Fibroblast of the aortic adventitia (primary cell): ENCODE results near the gene ADRA2C. TPM values are rescaled to one million over a fixed set of nuclear protein-coding genes. Genes with fewer than 3 reads are reported as not detected.

Experiments
- DNase-seq: peaks from one replicate; pipeline ENCODE4 v3.0.0-alpha.2; 2010; ENCODE audit warnings: low read depth
- H3K4me3 ChIP-seq: 2 replicates; pipeline ENCODE4 v1.5.1; 2011; ENCODE audit warnings: low read depth, mild to moderate bottlenecking, control low read depth, low read length, moderate library complexity
- total RNA-seq: library from RNA; depleted of rRNA; stranded (reverse); fragments of >200 nt; gene quantifications from 2 replicates; pipeline ENCODE4 v1.2.3, GENCODE V29; 2012; ENCODE audit warnings: low replicate concordance
- TF ChIP-seq, protein P1 (sequence below): IDR thresholded peaks from 2 replicates; pipeline ENCODE4 v1.5.1; 2011; ENCODE audit warnings: mild to moderate bottlenecking, low read length, control low read depth, inconsistent platforms; ENCODE audit not compliant: insufficient read depth

The ADRA2C gene
- total RNA-seq, 1 donor = not detected

DNA sequence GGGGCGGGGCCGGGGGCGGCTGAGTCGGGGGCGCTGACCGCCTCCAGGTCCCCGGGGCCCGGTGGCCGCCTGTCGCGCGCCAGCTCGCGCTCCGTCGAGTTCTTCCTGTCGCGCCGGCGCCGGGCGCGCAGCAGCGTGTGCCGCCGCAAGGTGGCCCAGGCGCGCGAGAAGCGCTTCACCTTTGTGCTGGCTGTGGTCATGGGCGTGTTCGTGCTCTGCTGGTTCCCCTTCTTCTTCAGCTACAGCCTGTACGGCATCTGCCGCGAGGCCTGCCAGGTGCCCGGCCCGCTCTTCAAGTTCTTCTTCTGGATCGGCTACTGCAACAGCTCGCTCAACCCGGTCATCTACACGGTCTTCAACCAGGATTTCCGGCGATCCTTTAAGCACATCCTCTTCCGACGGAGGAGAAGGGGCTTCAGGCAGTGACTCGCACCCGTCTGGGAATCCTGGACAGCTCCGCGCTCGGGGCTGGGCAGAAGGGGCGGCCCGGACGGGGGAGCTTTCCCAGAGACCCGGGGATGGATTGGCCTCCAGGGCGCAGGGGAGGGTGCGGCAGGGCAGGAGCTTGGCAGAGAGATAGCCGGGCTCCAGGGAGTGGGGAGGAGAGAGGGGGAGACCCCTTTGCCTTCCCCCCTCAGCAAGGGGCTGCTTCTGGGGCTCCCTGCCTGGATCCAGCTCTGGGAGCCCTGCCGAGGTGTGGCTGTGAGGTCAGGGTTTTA lies 1.5 kb downstream of the ADRA2C start:
- TF ChIP-seq, protein P1, sequence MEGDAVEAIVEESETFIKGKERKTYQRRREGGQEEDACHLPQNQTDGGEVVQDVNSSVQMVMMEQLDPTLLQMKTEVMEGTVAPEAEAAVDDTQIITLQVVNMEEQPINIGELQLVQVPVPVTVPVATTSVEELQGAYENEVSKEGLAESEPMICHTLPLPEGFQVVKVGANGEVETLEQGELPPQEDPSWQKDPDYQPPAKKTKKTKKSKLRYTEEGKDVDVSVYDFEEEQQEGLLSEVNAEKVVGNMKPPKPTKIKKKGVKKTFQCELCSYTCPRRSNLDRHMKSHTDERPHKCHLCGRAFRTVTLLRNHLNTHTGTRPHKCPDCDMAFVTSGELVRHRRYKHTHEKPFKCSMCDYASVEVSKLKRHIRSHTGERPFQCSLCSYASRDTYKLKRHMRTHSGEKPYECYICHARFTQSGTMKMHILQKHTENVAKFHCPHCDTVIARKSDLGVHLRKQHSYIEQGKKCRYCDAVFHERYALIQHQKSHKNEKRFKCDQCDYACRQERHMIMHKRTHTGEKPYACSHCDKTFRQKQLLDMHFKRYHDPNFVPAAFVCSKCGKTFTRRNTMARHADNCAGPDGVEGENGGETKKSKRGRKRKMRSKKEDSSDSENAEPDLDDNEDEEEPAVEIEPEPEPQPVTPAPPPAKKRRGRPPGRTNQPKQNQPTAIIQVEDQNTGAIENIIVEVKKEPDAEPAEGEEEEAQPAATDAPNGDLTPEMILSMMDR = no peak
- no peak overlapping the region for H3K4me3 ChIP-seq
- peak; percentile 4 for DNase-seq

DNA sequence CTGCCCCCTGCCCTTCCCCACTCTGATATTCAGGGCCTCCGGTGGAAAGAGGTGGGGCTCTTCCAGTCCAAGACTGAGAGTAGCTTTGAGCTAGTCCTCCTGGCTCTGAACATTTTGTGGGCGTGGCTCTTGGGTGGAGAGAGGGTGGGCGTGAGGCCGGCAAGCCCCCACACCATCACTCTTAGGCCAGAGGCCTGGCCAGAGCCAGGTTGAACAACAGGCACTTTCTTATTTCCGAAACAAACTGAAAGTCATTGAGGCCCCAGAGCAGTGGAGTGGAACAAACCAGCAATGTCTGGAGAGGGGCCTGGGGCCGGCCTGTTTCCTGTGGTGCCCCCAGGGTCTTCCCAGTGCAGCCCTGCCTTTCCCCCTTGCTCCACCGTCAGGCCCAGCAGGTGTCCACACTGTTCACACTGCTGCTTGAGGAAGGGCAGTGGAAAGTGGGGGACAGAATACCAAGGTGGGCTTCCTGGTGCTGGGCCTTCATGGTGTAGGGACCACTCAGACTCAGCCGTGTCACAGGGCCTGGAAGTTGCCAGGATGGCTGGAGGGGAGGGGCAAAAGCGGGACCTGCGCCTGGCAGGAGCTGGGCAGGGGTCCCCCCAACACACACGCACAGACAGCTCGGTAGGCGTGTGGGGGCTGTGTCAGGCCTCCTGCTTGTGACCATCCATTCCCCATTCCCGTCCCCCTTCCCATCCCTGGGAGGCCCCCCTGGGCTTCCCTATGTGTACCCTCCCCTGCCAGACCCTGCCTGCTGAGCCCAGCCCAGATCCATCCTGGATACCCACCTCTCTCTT lies 2.9 kb downstream of the ADRA2C start:
- no peak for DNase-seq
- TF ChIP-seq, protein P1 = no peak
- no peak overlapping the region for H3K4me3 ChIP-seq

GRCh38 chr4:3769642-3770184 lies 3.5 kb downstream of the ADRA2C start:
- DNase-seq = no peak
- TF ChIP-seq, protein P1 = no peak
- no peak overlapping the region for H3K4me3 ChIP-seq

DNA sequence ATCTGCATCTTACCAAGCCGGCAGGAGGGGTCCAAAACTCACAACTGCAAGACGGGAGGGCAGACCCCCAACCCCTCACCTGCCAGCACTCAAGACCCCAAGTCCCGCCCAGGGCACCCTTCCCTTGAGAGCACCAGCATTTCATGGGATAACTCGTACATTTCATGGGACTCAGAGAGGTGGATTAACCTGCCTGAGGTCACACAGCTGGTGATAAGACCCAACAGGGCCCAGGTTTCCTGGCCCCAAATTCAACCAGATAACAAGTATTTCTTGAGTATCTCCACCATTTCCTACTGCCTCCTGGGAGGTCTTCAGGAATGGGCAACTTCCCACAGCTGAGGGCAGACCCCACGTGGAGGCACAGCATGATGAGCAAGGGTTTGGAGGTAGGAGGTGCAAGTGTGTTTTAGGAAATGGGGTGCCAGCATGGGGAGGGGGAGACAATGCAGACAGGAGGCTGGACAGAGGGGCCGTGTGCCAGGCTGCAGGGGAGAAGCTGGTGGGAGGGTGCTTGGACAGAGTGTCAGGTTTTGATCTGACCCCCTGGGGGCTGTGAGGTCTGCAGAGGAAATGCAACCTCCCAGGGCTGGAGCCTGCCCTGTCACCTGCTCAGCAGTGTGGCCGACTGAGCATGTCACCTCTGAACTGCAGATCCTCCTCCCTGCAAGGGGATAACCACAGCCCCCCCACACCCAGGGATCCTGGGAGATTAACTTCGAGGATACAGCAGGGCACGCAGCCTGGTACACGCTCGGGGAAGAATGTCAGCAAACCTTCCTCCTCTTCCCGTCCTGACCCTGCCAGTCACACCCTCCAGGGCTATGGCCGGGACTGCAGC lies 4.4 kb downstream of the ADRA2C start:
- H3K4me3 ChIP-seq = no peak overlapping the region
- no peak for DNase-seq

DNA sequence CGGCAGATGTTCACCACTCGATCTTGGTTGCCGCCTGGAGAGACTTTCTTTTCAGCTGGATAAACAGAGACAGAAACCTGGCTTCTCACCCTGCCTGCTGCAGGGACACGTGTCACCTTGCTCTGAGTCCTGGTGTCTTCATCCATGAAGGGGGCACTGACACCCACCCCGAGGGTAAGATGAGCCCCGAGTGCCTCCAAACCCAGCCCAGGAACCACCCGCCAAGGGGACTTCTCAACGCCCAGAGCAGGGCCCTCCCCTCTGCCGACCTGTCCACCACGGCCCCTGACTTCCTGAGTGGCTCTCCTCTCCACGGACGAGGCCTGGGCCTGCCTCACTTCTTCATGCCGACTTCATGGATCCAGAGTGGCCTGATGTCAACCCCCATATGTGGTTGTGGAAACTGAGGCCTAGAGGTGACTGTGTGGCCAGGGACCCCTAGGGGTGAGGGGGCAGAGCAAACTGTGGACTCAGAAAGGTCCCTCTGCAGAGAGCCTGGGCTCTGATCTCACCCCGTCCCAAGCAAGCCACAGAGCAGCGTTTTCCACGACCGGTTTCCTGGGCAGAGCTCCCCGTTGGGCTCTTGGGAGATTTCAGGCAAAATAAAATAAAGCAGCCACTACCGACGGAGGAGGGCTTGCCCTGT lies 5.1 kb downstream of the ADRA2C start:
- TF ChIP-seq, protein P1 = no peak
- no peak overlapping the region for H3K4me3 ChIP-seq
- no peak for DNase-seq

More for the DNA sequence above, 4.4 kb downstream of the ADRA2C start:
- TF ChIP-seq, protein P1 = no peak

DNA sequence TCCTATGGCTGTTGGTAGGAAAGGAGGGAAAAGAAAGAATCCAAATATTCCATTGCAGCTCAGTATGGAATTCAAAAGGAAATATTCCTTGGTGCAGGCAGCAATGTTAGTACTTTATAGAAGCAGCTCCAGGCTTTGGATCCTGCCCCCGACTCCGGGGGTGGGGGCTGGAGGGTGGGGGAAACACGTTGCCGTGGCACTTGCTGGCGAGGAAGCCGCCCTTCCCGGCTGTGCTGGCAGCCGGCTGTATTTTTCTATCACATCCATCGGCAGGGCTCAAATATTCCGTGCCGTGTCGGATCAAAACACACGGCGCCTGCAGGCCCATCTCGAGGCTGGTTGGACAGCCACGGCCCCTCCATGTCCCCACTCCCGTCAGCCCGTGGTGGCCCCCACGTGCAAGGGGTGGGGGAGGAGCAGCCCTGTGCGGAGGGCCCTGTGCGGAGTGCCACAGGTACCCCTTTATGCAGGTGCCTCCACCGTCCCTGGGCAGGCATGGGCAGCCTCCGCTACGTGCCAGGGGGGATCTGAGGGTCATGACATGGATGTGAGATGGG lies 5.8 kb downstream of the ADRA2C start:
- DNase-seq = no peak
- H3K4me3 ChIP-seq = no peak overlapping the region
- TF ChIP-seq, protein P1 = no peak
